ENCODE data around the gene GZMA. TPM values are rescaled to one million over a fixed set of nuclear protein-coding genes. Genes with fewer than 3 reads are reported as not detected.

Gene GZMA
- polyA plus RNA-seq, 1 donor (not counting 4 experiments of a cell fraction or from before 2014, with no cell fraction given): not detected

- Histone ChIP-seq H3K36me3 (ENCODE audit: control insufficient read depth in 2 of 2, extremely low read depth in 1 of 2, insufficient read depth in 2 of 2, low read length in 2 of 2) (no peaks in the 10 kb centered on the region), H3K27me3 (ENCODE audit: control insufficient read depth, extremely low read depth, insufficient read depth, low read length) (peaks cover 11% of the 10 kb centered on the region), H3K9me1 (ENCODE audit: control insufficient read depth, extremely low read depth, insufficient read depth, low read length) (no peaks in the 10 kb centered on the region), H3K27ac (ENCODE audit: control insufficient read depth, insufficient read depth, low read length) (no peak overlapping the region), H3K4me3 (ENCODE audit: control insufficient read depth in 2 of 3, extremely low read depth in 1 of 3, insufficient read depth in 2 of 3, low read depth in 1 of 3, low read length in 3 of 3) (no peak overlapping the region), H4K20me1 (ENCODE audit: control insufficient read depth, extremely low read depth, insufficient read depth, low read length) (no peaks in the 10 kb centered on the region), H3K79me2 (ENCODE audit: control insufficient read depth, insufficient read depth, low read length) (no peaks in the 10 kb centered on the region), H3K9ac (ENCODE audit: control insufficient read depth, extremely low read depth, insufficient read depth, low read length) (no peak overlapping the region), H3K4me2 (ENCODE audit: control insufficient read depth, extremely low read depth, insufficient read depth, low read depth, low read length) (no peak overlapping the region), H3K9me3 (ENCODE audit: control insufficient read depth, low read depth, low read length) (no peaks in the 10 kb centered on the region), H3K4me1 (ENCODE audit: control insufficient read depth, extremely low read depth, insufficient read depth, low read length) (no peaks in the 10 kb centered on the region), H2AFZ (ENCODE audit: control insufficient read depth, low read length) (no peak overlapping the region)
- FAIRE-seq (no peak), DNase-seq (ENCODE audit: low read depth, low spot score) (no peak)
- dilution Hi-C loops (cut with MboI; ENCODE audit: extremely low pct_ligation_motif_present, low sequenced_read_pairs): no loop called here
- TF ChIP-seq EZH2 (IDR thresholded peaks at IDR 0.05; ENCODE audit: low read length): no peak
- TF ChIP-seq CTCF (optimal IDR thresholded peaks at IDR 0.05 in 1 of 3, IDR thresholded peaks at IDR 0.05 in 1 of 3, conservative IDR thresholded peaks at IDR 0.05 in 1 of 3; ENCODE audit: extremely low read depth in 1 of 3, insufficient read depth in 2 of 3, low read length in 3 of 3): no peak
These were observed 7.8 kb downstream of the GZMA start for GRCh38 chr5:55110217-55110616.

- H3K27ac ChIP-seq (ENCODE audit: control insufficient read depth, insufficient read depth, low read length): no peak overlapping the region
- no peaks in the 10 kb centered on the region for H3K9me3 ChIP-seq (ENCODE audit: control insufficient read depth, low read depth, low read length)
- TF ChIP-seq CTCF (optimal IDR thresholded peaks at IDR 0.05 in 1 of 3, IDR thresholded peaks at IDR 0.05 in 1 of 3, conservative IDR thresholded peaks at IDR 0.05 in 1 of 3; ENCODE audit: extremely low read depth in 1 of 3, insufficient read depth in 2 of 3, low read length in 3 of 3) (no peak), EZH2 (IDR thresholded peaks at IDR 0.05; ENCODE audit: low read length) (no peak)
- dilution Hi-C loops (cut with MboI; ENCODE audit: extremely low pct_ligation_motif_present, low sequenced_read_pairs): no loop called here
- no peak overlapping the region for H3K4me2 ChIP-seq (ENCODE audit: control insufficient read depth, extremely low read depth, insufficient read depth, low read depth, low read length)
- peaks cover 11% of the 10 kb centered on the region for H3K27me3 ChIP-seq (ENCODE audit: control insufficient read depth, extremely low read depth, insufficient read depth, low read length)
- no peaks in the 10 kb centered on the region for H3K79me2 ChIP-seq (ENCODE audit: control insufficient read depth, insufficient read depth, low read length)
- no peak overlapping the region for H3K9ac ChIP-seq (ENCODE audit: control insufficient read depth, extremely low read depth, insufficient read depth, low read length)
- H3K4me3 ChIP-seq (ENCODE audit: control insufficient read depth in 2 of 3, extremely low read depth in 1 of 3, insufficient read depth in 2 of 3, low read depth in 1 of 3, low read length in 3 of 3): no peak overlapping the region
- no peaks in the 10 kb centered on the region for H3K4me1 ChIP-seq (ENCODE audit: control insufficient read depth, extremely low read depth, insufficient read depth, low read length)
- no peaks in the 10 kb centered on the region for H4K20me1 ChIP-seq (ENCODE audit: control insufficient read depth, extremely low read depth, insufficient read depth, low read length)
- no peaks in the 10 kb centered on the region for H3K9me1 ChIP-seq (ENCODE audit: control insufficient read depth, extremely low read depth, insufficient read depth, low read length)
- H2AFZ ChIP-seq (ENCODE audit: control insufficient read depth, low read length): no peak overlapping the region
- DNase-seq (ENCODE audit: low read depth, low spot score): no peak
- no peak for FAIRE-seq
- no peaks in the 10 kb centered on the region for H3K36me3 ChIP-seq (ENCODE audit: control insufficient read depth in 2 of 2, extremely low read depth in 1 of 2, insufficient read depth in 2 of 2, low read length in 2 of 2)
These were observed 10.9 kb downstream of the GZMA start for GRCh38 chr5:55113327-55113726.

Data from keratinocyte (primary cell).